ENCODE measurements around the gene RSL24D1. TPM values are rescaled to one million over a fixed set of nuclear protein-coding genes. Genes with fewer than 3 reads are reported as not detected.

Gene RSL24D1
- total and polyA plus RNA-seq, 9 of the 15 experiments (the other 6 are each of a cell fraction or from before 2014, with no cell fraction given), result 133 to 324 (median 223) TPM

DNA sequence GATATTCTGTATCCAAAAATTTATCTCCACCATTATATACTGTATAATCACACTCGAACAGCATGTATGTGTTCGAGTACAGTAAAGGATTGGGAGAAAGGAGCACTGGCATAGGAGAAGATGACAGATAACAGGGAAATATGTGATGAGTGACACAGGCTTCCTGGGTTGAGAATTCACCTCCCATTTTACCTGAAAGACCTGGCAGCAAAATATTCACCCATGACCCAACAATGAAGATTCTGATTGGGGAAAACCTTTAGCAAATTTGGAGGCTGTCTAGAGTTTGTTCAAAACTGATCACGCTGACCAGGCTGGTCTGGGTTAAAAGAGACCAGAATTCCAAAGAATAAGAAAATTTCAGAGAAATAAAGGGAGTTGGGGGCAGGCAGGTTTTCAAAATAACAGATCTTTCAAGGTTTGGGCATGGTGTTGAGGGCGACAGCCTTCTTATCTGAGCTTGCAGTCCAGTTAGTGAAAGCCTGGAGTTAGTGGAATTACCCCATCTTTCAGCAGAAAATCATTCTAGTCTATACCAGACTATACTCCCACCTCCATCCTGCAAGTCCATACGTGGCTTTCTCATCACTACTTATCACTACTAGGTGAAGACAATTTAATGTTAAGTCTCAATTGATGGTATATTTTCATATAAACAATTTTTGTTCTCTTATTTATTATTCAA lies 42.8 kb upstream of the RSL24D1 start (continued):
- TF ChIP-seq CBFA2T2 (conservative IDR thresholded peaks at IDR 0.05) (peak; percentile 84), ARID2 (IDR thresholded peaks at IDR 0.05) (no peak), ZNF76 (CRISPR knock-in tag; IDR thresholded peaks at IDR 0.05; ENCODE audit: borderline replicate concordance) (no peak), MEIS2 (IDR thresholded peaks at IDR 0.05; ENCODE audit: partially characterized antibody) (peak; percentile 95), NFXL1 (CRISPR knock-in tag; IDR thresholded peaks at IDR 0.05) (no peak), IRF2 (CRISPR knock-in tag; IDR thresholded peaks at IDR 0.05) (no peak), ZEB2 (IDR thresholded peaks at IDR 0.05) (peak; percentile 69; the same call in 1 of the 2 replicates), ZNF699 (CRISPR knock-in tag; IDR thresholded peaks at IDR 0.05; ENCODE audit: insufficient replicate concordance) (no peak), C11orf30 (IDR thresholded peaks at IDR 0.05; ENCODE audit: low read depth) (no peak)
- TF ChIP-seq, protein P1, sequence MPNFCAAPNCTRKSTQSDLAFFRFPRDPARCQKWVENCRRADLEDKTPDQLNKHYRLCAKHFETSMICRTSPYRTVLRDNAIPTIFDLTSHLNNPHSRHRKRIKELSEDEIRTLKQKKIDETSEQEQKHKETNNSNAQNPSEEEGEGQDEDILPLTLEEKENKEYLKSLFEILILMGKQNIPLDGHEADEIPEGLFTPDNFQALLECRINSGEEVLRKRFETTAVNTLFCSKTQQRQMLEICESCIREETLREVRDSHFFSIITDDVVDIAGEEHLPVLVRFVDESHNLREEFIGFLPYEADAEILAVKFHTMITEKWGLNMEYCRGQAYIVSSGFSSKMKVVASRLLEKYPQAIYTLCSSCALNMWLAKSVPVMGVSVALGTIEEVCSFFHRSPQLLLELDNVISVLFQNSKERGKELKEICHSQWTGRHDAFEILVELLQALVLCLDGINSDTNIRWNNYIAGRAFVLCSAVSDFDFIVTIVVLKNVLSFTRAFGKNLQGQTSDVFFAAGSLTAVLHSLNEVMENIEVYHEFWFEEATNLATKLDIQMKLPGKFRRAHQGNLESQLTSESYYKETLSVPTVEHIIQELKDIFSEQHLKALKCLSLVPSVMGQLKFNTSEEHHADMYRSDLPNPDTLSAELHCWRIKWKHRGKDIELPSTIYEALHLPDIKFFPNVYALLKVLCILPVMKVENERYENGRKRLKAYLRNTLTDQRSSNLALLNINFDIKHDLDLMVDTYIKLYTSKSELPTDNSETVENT (CRISPR knock-in tag; IDR thresholded peaks at IDR 0.05), result no peak
- TF ChIP-seq, protein P2, sequence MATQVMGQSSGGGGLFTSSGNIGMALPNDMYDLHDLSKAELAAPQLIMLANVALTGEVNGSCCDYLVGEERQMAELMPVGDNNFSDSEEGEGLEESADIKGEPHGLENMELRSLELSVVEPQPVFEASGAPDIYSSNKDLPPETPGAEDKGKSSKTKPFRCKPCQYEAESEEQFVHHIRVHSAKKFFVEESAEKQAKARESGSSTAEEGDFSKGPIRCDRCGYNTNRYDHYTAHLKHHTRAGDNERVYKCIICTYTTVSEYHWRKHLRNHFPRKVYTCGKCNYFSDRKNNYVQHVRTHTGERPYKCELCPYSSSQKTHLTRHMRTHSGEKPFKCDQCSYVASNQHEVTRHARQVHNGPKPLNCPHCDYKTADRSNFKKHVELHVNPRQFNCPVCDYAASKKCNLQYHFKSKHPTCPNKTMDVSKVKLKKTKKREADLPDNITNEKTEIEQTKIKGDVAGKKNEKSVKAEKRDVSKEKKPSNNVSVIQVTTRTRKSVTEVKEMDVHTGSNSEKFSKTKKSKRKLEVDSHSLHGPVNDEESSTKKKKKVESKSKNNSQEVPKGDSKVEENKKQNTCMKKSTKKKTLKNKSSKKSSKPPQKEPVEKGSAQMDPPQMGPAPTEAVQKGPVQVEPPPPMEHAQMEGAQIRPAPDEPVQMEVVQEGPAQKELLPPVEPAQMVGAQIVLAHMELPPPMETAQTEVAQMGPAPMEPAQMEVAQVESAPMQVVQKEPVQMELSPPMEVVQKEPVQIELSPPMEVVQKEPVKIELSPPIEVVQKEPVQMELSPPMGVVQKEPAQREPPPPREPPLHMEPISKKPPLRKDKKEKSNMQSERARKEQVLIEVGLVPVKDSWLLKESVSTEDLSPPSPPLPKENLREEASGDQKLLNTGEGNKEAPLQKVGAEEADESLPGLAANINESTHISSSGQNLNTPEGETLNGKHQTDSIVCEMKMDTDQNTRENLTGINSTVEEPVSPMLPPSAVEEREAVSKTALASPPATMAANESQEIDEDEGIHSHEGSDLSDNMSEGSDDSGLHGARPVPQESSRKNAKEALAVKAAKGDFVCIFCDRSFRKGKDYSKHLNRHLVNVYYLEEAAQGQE (IDR thresholded peaks at IDR 0.05; ENCODE audit: borderline replicate concordance), result peak; percentile 91
- TF ChIP-seq, protein P2 (CRISPR knock-in tag; IDR thresholded peaks at IDR 0.05; ENCODE audit: low read depth), result no peak
- TF ChIP-seq, protein P3, sequence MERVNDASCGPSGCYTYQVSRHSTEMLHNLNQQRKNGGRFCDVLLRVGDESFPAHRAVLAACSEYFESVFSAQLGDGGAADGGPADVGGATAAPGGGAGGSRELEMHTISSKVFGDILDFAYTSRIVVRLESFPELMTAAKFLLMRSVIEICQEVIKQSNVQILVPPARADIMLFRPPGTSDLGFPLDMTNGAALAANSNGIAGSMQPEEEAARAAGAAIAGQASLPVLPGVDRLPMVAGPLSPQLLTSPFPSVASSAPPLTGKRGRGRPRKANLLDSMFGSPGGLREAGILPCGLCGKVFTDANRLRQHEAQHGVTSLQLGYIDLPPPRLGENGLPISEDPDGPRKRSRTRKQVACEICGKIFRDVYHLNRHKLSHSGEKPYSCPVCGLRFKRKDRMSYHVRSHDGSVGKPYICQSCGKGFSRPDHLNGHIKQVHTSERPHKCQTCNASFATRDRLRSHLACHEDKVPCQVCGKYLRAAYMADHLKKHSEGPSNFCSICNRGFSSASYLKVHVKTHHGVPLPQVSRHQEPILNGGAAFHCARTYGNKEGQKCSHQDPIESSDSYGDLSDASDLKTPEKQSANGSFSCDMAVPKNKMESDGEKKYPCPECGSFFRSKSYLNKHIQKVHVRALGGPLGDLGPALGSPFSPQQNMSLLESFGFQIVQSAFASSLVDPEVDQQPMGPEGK (CRISPR knock-in tag; IDR thresholded peaks at IDR 0.05; ENCODE audit: borderline replicate concordance), result no peak
- TF ChIP-seq, protein P4, sequence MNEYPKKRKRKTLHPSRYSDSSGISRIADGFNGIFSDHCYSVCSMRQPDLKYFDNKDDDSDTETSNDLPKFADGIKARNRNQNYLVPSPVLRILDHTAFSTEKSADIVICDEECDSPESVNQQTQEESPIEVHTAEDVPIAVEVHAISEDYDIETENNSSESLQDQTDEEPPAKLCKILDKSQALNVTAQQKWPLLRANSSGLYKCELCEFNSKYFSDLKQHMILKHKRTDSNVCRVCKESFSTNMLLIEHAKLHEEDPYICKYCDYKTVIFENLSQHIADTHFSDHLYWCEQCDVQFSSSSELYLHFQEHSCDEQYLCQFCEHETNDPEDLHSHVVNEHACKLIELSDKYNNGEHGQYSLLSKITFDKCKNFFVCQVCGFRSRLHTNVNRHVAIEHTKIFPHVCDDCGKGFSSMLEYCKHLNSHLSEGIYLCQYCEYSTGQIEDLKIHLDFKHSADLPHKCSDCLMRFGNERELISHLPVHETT (CRISPR knock-in tag; conservative IDR thresholded peaks at IDR 0.05 in 1 of 2, IDR thresholded peaks at IDR 0.05 in 1 of 2), result no peak

Measured in K562 (cell line).